ENCODE results near the gene FCRL5.

DNA sequence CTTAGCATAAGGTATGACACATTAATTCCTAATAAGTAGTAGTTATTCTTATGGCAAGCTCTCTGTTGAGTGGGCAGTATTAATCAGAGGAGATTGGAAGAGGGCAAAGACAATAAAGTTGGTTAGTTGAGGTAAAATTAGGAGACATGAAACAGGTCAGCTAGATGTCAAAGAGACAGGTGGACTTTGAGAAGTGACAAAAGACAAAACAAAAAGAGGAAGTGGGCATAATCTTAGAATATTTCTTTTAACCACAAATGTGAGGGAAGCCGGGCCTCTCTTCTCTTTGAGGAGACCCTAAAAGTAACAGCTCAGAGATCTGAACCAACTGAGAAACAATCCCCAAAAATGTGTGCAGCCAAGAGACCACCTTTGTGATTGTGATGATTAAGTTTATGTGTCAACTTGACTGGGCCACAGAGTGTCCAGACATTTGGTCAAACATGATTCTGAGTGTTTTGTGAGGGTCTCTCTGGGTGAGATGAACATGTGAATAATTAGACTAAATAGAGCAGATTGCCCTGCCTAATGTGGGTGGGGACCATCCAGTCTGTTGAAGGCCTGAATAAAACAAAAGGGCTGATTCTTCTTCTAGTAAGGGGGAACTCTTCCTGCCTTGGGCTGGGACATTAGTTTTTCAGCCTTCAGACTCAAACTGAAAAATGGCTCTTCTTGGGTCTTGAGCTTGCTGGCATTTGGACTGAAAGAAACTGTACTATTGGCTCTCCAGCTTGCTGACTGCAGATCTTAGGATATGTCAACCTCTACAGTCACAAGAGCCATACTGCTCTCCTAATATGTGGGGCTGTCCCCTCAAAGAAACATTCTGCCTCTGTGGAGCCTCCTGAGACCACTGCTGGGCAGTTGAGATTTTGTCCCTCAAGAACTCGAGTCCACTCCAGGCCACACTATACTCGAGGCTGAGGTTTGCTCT lies 40.0 kb downstream of the FCRL5 start:
- TF ChIP-seq, protein P1, sequence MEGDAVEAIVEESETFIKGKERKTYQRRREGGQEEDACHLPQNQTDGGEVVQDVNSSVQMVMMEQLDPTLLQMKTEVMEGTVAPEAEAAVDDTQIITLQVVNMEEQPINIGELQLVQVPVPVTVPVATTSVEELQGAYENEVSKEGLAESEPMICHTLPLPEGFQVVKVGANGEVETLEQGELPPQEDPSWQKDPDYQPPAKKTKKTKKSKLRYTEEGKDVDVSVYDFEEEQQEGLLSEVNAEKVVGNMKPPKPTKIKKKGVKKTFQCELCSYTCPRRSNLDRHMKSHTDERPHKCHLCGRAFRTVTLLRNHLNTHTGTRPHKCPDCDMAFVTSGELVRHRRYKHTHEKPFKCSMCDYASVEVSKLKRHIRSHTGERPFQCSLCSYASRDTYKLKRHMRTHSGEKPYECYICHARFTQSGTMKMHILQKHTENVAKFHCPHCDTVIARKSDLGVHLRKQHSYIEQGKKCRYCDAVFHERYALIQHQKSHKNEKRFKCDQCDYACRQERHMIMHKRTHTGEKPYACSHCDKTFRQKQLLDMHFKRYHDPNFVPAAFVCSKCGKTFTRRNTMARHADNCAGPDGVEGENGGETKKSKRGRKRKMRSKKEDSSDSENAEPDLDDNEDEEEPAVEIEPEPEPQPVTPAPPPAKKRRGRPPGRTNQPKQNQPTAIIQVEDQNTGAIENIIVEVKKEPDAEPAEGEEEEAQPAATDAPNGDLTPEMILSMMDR (IDR thresholded peaks at IDR 0.05) = no peak
- TF ChIP-seq POLR2AphosphoS5 (IDR thresholded peaks at IDR 0.05) (no peak), POLR2A (IDR thresholded peaks at IDR 0.05) (no peak)

Measured in breast epithelium (tissue), 3 donors.